Effector memory CD4-positive, alpha-beta T cell (primary cell): ENCODE data around the gene ANKIB1.
"Not testable (repeated sequence)": the region's sequence is repeated elsewhere in the genome, so short reads cannot be mapped to it uniquely, and the experiment has no call there.

Source experiments
- DNase-seq, 3 donors: peaks; one replicate each; pipeline ENCODE4 v3.0.0-alpha.2; 2020
- H3K27ac ChIP-seq: 2 replicates; pipeline ENCODE4 v1.7.0; 2013; ENCODE audit warnings: mild to moderate bottlenecking, low read length, moderate library complexity; ENCODE audit not compliant: insufficient read depth, poor library complexity, severe bottlenecking
- H3K27me3 ChIP-seq: replicated peaks from 2 replicates; pipeline ENCODE4 v1.7.0; 2013; ENCODE audit warnings: mild to moderate bottlenecking, low read length; ENCODE audit not compliant: insufficient read depth, control insufficient read depth, poor library complexity, severe bottlenecking
- H3K36me3 ChIP-seq: 2 replicates; pipeline ENCODE4 v1.7.0; 2013; ENCODE audit warnings: mild to moderate bottlenecking, low read length, moderate library complexity; ENCODE audit not compliant: control insufficient read depth, insufficient read depth
- H3K4me1 ChIP-seq: 2 replicates; pipeline ENCODE4 v1.7.0; 2013; ENCODE audit warnings: low read length, mild to moderate bottlenecking; ENCODE audit not compliant: control insufficient read depth, insufficient read depth, poor library complexity, severe bottlenecking
- H3K4me3 ChIP-seq: 2 replicates; pipeline ENCODE4 v1.7.0; 2013; ENCODE audit warnings: low read length, low read depth, mild to moderate bottlenecking; ENCODE audit not compliant: insufficient read depth, poor library complexity, severe bottlenecking
- H3K9me3 ChIP-seq: 2 replicates; pipeline ENCODE4 v1.7.0; 2013; ENCODE audit warnings: mild to moderate bottlenecking, low read length, moderate library complexity; ENCODE audit not compliant: control insufficient read depth

The ANKIB1 gene

GRCh38 chr7:92391071-92391470 lies 145.3 kb downstream of the ANKIB1 start:
- Histone ChIP-seq H3K27me3 (no peaks in the 10 kb centered on the region), H3K4me1 (no peaks in the 10 kb centered on the region), H3K36me3 (peaks cover 18% of the 10 kb centered on the region), H3K4me3 (no peak overlapping the region), H3K27ac (no peak overlapping the region), H3K9me3 (no peaks in the 10 kb centered on the region)
- no peak for DNase-seq

GRCh38 chr7:92397542-92397941 lies 151.8 kb downstream of the ANKIB1 start:
- Histone ChIP-seq H3K4me1 (no peaks in the 10 kb centered on the region), H3K4me3 (no peak overlapping the region), H3K9me3 (no peaks in the 10 kb centered on the region), H3K36me3 (peaks cover 31% of the 10 kb centered on the region), H3K27me3 (no peaks in the 10 kb centered on the region), H3K27ac (no peak overlapping the region)
- no peak for DNase-seq

- Histone ChIP-seq H3K36me3 (peaks cover 27% of the 10 kb centered on the region), H3K4me3 (no peak overlapping the region), H3K9me3 (no peaks in the 10 kb centered on the region), H3K27ac (no peak overlapping the region), H3K4me1 (peaks cover 5% of the 10 kb centered on the region), H3K27me3 (no peaks in the 10 kb centered on the region)
- no peak for DNase-seq
These were observed 154.2 kb downstream of the ANKIB1 start for GRCh38 chr7:92400013-92400412.

- no peak overlapping the region for H3K4me3 ChIP-seq
- no peak overlapping the region for H3K27ac ChIP-seq
- DNase-seq, result no peak
- H3K9me3 ChIP-seq, result no peaks in the 10 kb centered on the region
- H3K27me3 ChIP-seq, result no peaks in the 10 kb centered on the region
- peaks cover 17% of the 10 kb centered on the region for H3K36me3 ChIP-seq
- peaks cover 5% of the 10 kb centered on the region for H3K4me1 ChIP-seq
These were observed 157.4 kb downstream of the ANKIB1 start for GRCh38 chr7:92402920-92403759.

- Histone ChIP-seq H3K27ac (no peak overlapping the region), H3K4me1 (peaks cover 5% of the 10 kb centered on the region), H3K9me3 (no peaks in the 10 kb centered on the region), H3K36me3 (peaks cover 12% of the 10 kb centered on the region), H3K4me3 (no peak overlapping the region), H3K27me3 (no peaks in the 10 kb centered on the region)
- DNase-seq, result no peak
These were observed 157.9 kb downstream of the ANKIB1 start for GRCh38 chr7:92403760-92404074.

- no peaks in the 10 kb centered on the region for H3K27me3 ChIP-seq
- H3K4me1 ChIP-seq, result peaks cover 5% of the 10 kb centered on the region
- no peak for DNase-seq
- H3K36me3 ChIP-seq, result peaks cover 8% of the 10 kb centered on the region
- H3K4me3 ChIP-seq, result no peak overlapping the region
- no peak overlapping the region for H3K27ac ChIP-seq
- H3K9me3 ChIP-seq, result no peaks in the 10 kb centered on the region
These were observed 158.4 kb downstream of the ANKIB1 start for GRCh38 chr7:92404170-92404614.

- H3K36me3 ChIP-seq, result no peaks in the 10 kb centered on the region
- no peak for DNase-seq
- no peaks in the 10 kb centered on the region for H3K27me3 ChIP-seq
- no peaks in the 10 kb centered on the region for H3K9me3 ChIP-seq
- no peak overlapping the region for H3K27ac ChIP-seq
- no peaks in the 10 kb centered on the region for H3K4me1 ChIP-seq
- no peak overlapping the region for H3K4me3 ChIP-seq
These were observed 163.6 kb downstream of the ANKIB1 start for GRCh38 chr7:92409357-92409756.

GRCh38 chr7:92410162-92410561 lies 164.4 kb downstream of the ANKIB1 start:
- H3K36me3 ChIP-seq, H3K4me1 ChIP-seq, H3K9me3 ChIP-seq, H3K4me3 ChIP-seq, H3K27ac ChIP-seq, H3K27me3 ChIP-seq, DNase-seq: not testable (repeated sequence)

- H3K9me3 ChIP-seq, result no peaks in the 10 kb centered on the region
- H3K4me3 ChIP-seq, result no peak overlapping the region
- H3K4me1 ChIP-seq, result no peaks in the 10 kb centered on the region
- no peak for DNase-seq
- H3K27me3 ChIP-seq, result no peaks in the 10 kb centered on the region
- H3K27ac ChIP-seq, result no peak overlapping the region
- H3K36me3 ChIP-seq, result no peaks in the 10 kb centered on the region
These were observed 167.0 kb downstream of the ANKIB1 start for GRCh38 chr7:92412745-92413144.

GRCh38 chr7:92413550-92413949 lies 167.8 kb downstream of the ANKIB1 start:
- H3K4me3 ChIP-seq, result no peak overlapping the region
- no peaks in the 10 kb centered on the region for H3K36me3 ChIP-seq
- no peaks in the 10 kb centered on the region for H3K27me3 ChIP-seq
- no peaks in the 10 kb centered on the region for H3K9me3 ChIP-seq
- DNase-seq, result no peak
- H3K4me1 ChIP-seq, result no peaks in the 10 kb centered on the region
- no peak overlapping the region for H3K27ac ChIP-seq
